Gastroesophageal sphincter (tissue), 3 donors: ENCODE results near the gene SCEL.

Source experiments
- CTCF ChIP-seq, 4 experiments: fragments of 200-600 bp in 2 of 4; fragments of 450-650 bp in 2 of 4; sonication (generic) in 1 of 4; IDR thresholded peaks; one replicate each; pipeline ENCODE4 v1.5.1; 2017 to 2019; ENCODE audit warnings: antibody characterized with exemption in 4 of 4, mild to moderate bottlenecking in 2 of 4, moderate library complexity in 2 of 4
- EP300 ChIP-seq: sonication (generic); formaldehyde crosslinking; IDR thresholded peaks from one replicate; pipeline ENCODE4 v1.6.1; 2017; ENCODE audit warnings: antibody characterized with exemption, mild to moderate bottlenecking
- POLR2A ChIP-seq, 2 donors: fragments of 450-650 bp; IDR thresholded peaks; one replicate each; pipeline ENCODE4 v1.6.1; 2017; ENCODE audit warnings: antibody characterized with exemption in 2 of 2, mild to moderate bottlenecking in 2 of 2, moderate library complexity in 1 of 2
- POLR2AphosphoS5 ChIP-seq: sonication (generic); formaldehyde crosslinking; IDR thresholded peaks from one replicate; pipeline ENCODE4 v1.6.1; 2017; ENCODE audit warnings: antibody characterized with exemption

GRCh38 chr13:77565635-77566034 lies 30.1 kb downstream of the SCEL start:
- TF ChIP-seq CTCF (IDR thresholded peaks at IDR 0.05) = peak in 2 of 4 experiments; percentile 18 to 44
- no peak for TF ChIP-seq POLR2A (IDR thresholded peaks at IDR 0.05)
- TF ChIP-seq POLR2AphosphoS5 = no peak
- TF ChIP-seq EP300 = no peak
